ENCODE measurements around the gene TLR10. TPM values are rescaled to one million over a fixed set of nuclear protein-coding genes. Genes with fewer than 3 reads are reported as not detected.
A peak's percentile ranks its signal among the peaks of the same experiment; 100 is the strongest.

Gene TLR10
- total and polyA plus RNA-seq, 2 experiments from 2014 or later: not detected

- Histone ChIP-seq H2AFZ (peak overlapping the region; percentile 13; the same call in 1 of the 2 replicates), H3K36me3 (ENCODE audit: low read depth) (no peaks in the 10 kb centered on the region), H3F3A (ENCODE audit: insufficient read depth) (peaks cover 10% of the 10 kb centered on the region; the same call in 1 of the 2 replicates), H3K27ac (peak overlapping the region; percentile 73), H3K79me2 (ENCODE audit: insufficient read depth) (no peaks in the 10 kb centered on the region), H3K4me1 (ENCODE audit: insufficient read depth) (peaks cover 8% of the 10 kb centered on the region), H3K4me3 (no peak overlapping the region), H3K9me2 (ENCODE audit: insufficient read depth) (no peaks in the 10 kb centered on the region), H4K20me1 (ENCODE audit: insufficient read depth) (no peaks in the 10 kb centered on the region), H3K4me2 (ENCODE audit: unreplicated experiment) (peak overlapping the region; percentile 19), H3K9me3 (ENCODE audit: low read depth) (no peaks in the 10 kb centered on the region), H3K27me3 (replicated peaks; ENCODE audit: insufficient read depth) (no peaks in the 10 kb centered on the region), H3K9ac (peak overlapping the region; percentile 62)
- peak; percentile 92 for DNase-seq
- WGBS, 2 experiments (ENCODE audit: low coverage in 1 of 2, low lambda C conversion rate in 2 of 2, missing lambda C conversion rate in 2 of 2): 11 to 13% methylated on average over 23 of the region's 23 CpGs
- TF ChIP-seq EZH2 (IDR thresholded peaks at IDR 0.05; ENCODE audit: insufficient read depth, poor library complexity, severe bottlenecking) (no peak), EZH2phosphoT487 (IDR thresholded peaks at IDR 0.05; ENCODE audit: insufficient read depth, low read depth) (peak; percentile 90; the same call in 1 of the 2 replicates)
- in situ Hi-C loops (cut with MboI): loop anchor here (10.0 kb wide), 1 partner anchor 546 kb away; no protein-coding TSS in a partner anchor
Observed at GRCh38 chr4:38730830-38731646, 51.8 kb downstream of the TLR10 start.

- in situ Hi-C loops (cut with MboI): loop anchor here (10.0 kb wide), 1 partner anchor 546 kb away; no protein-coding TSS in a partner anchor
- peak overlapping the region; percentile 19 for H3K4me2 ChIP-seq (ENCODE audit: unreplicated experiment)
Observed at GRCh38 chr4:38730493-38730829, 52.3 kb downstream of the TLR10 start.

DNA sequence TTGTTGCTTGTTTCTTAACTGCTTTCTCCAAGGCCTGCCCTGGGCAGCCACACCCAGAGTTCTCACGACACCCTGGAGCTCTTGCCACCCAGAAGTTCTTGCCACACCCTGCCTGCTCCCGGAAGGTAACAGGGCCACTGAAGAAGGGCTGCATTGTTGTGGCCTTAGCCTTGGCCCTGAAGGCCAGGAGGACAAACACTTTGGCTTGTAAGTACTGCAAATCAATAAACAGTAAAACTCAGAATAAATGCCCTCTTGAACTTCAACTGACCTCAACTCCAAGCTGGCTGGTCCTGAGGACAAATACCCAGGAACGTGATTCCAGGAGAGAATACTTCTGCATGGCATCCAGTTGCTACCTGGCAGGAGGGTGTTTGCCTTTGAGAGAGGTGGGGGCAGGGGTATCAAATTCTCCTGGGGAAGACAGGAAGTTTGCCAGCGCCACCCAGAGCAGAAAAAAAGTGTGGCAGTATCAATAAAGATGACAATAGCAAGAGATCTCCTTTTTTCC is 54.1 kb downstream of the TLR10 start:
- no peaks in the 10 kb centered on the region for H3K9me2 ChIP-seq (ENCODE audit: insufficient read depth)
- no peaks in the 10 kb centered on the region for H3K79me2 ChIP-seq (ENCODE audit: insufficient read depth)
- 95 to 100% methylated on average over 4 of the region's 4 CpGs for WGBS, 2 experiments (ENCODE audit: low coverage in 1 of 2, low lambda C conversion rate in 2 of 2, missing lambda C conversion rate in 2 of 2)
- H3K9ac ChIP-seq: no peak overlapping the region
- peaks cover 6% of the 10 kb centered on the region; the same call in 1 of the 2 replicates for H3F3A ChIP-seq (ENCODE audit: insufficient read depth)
- H3K4me2 ChIP-seq (ENCODE audit: unreplicated experiment): no peak overlapping the region
- no peaks in the 10 kb centered on the region for H4K20me1 ChIP-seq (ENCODE audit: insufficient read depth)
- no peak overlapping the region for H3K27ac ChIP-seq
- TF ChIP-seq EZH2 (IDR thresholded peaks at IDR 0.05; ENCODE audit: insufficient read depth, poor library complexity, severe bottlenecking) (no peak), EZH2phosphoT487 (IDR thresholded peaks at IDR 0.05; ENCODE audit: insufficient read depth, low read depth) (no peak)
- no peak overlapping the region for H2AFZ ChIP-seq
- no peaks in the 10 kb centered on the region for H3K27me3 ChIP-seq (replicated peaks; ENCODE audit: insufficient read depth)
- H3K4me1 ChIP-seq (ENCODE audit: insufficient read depth): peaks cover 17% of the 10 kb centered on the region
- no peaks in the 10 kb centered on the region for H3K9me3 ChIP-seq (ENCODE audit: low read depth)
- in situ Hi-C loops (cut with MboI): loop anchor here (10.0 kb wide), 1 partner anchor 654 kb away; no protein-coding TSS in a partner anchor
- no peak for DNase-seq
- H3K36me3 ChIP-seq (ENCODE audit: low read depth): no peaks in the 10 kb centered on the region
- no peak overlapping the region for H3K4me3 ChIP-seq

More at GRCh38 chr4:38730493-38730829, 52.3 kb downstream of the TLR10 start:
- Histone ChIP-seq H3K79me2 (ENCODE audit: insufficient read depth) (no peaks in the 10 kb centered on the region), H3K4me1 (ENCODE audit: insufficient read depth) (peaks cover 8% of the 10 kb centered on the region), H2AFZ (0 out of 2 replicates have a peak overlapping the region, but pooled peaks have one; percentile 13), H3K9ac (peak overlapping the region; percentile 62), H3K27ac (peak overlapping the region; percentile 73), H3K9me2 (ENCODE audit: insufficient read depth) (no peaks in the 10 kb centered on the region), H3F3A (ENCODE audit: insufficient read depth) (peaks cover 10% of the 10 kb centered on the region; the same call in 1 of the 2 replicates), H4K20me1 (ENCODE audit: insufficient read depth) (no peaks in the 10 kb centered on the region), H3K36me3 (ENCODE audit: low read depth) (no peaks in the 10 kb centered on the region), H3K27me3 (replicated peaks; ENCODE audit: insufficient read depth) (no peaks in the 10 kb centered on the region), H3K9me3 (ENCODE audit: low read depth) (no peaks in the 10 kb centered on the region), H3K4me3 (no peak overlapping the region)
- no peak for DNase-seq
- no peak for TF ChIP-seq EZH2 (IDR thresholded peaks at IDR 0.05; ENCODE audit: insufficient read depth, poor library complexity, severe bottlenecking)
- no peak for TF ChIP-seq EZH2phosphoT487 (IDR thresholded peaks at IDR 0.05; ENCODE audit: insufficient read depth, low read depth)
- 93 to 97% methylated on average over 4 of the region's 4 CpGs for WGBS, 2 experiments (ENCODE audit: low coverage in 1 of 2, low lambda C conversion rate in 2 of 2, missing lambda C conversion rate in 2 of 2)

GRCh38 chr4:38724475-38724808 is 58.3 kb downstream of the TLR10 start:
- H3K27me3 ChIP-seq (replicated peaks; ENCODE audit: insufficient read depth): no peaks in the 10 kb centered on the region
- in situ Hi-C loops (cut with MboI): loop anchor here (10.0 kb wide), 1 partner anchor 650 kb away; no protein-coding TSS in a partner anchor
- H4K20me1 ChIP-seq (ENCODE audit: insufficient read depth): no peaks in the 10 kb centered on the region
- 98 to 100% methylated on average over 3 of the region's 3 CpGs for WGBS, 2 experiments (ENCODE audit: low coverage in 1 of 2, low lambda C conversion rate in 2 of 2, missing lambda C conversion rate in 2 of 2)
- no peaks in the 10 kb centered on the region for H3K9me3 ChIP-seq (ENCODE audit: low read depth)
- H3K4me1 ChIP-seq (ENCODE audit: insufficient read depth): peaks cover 10% of the 10 kb centered on the region
- no peaks in the 10 kb centered on the region for H3K79me2 ChIP-seq (ENCODE audit: insufficient read depth)
- H2AFZ ChIP-seq: no peak overlapping the region
- no peaks in the 10 kb centered on the region for H3K9me2 ChIP-seq (ENCODE audit: insufficient read depth)
- no peak overlapping the region for H3K27ac ChIP-seq
- no peak for DNase-seq
- H3K9ac ChIP-seq: no peak overlapping the region
- H3K4me2 ChIP-seq (ENCODE audit: unreplicated experiment): peak overlapping the region; percentile 12
- TF ChIP-seq EZH2 (IDR thresholded peaks at IDR 0.05; ENCODE audit: insufficient read depth, poor library complexity, severe bottlenecking): no peak
- no peak for TF ChIP-seq EZH2phosphoT487 (IDR thresholded peaks at IDR 0.05; ENCODE audit: insufficient read depth, low read depth)
- H3K4me3 ChIP-seq: no peak overlapping the region
- no peaks in the 10 kb centered on the region for H3F3A ChIP-seq (ENCODE audit: insufficient read depth)
- H3K36me3 ChIP-seq (ENCODE audit: low read depth): no peaks in the 10 kb centered on the region

All from GM23248 (cell line).